A673 (cell line): ENCODE results near the gene MRPL52.

Source experiments
- EZH2 ChIP-seq: fragments of 200-600 bp; sonication (generic); IDR thresholded peaks from 2 replicates; pipeline ENCODE4 v1.6.1; 2017; ENCODE audit warnings: borderline replicate concordance, low read depth, mild to moderate bottlenecking, mixed read lengths, antibody characterized with exemption, low read length; ENCODE audit not compliant: poor library complexity, severe bottlenecking
- TF ChIP-seq, protein P1 (sequence below): fragments of 300-800, 200-600 bp; sonication (generic); conservative IDR thresholded peaks from 2 replicates; pipeline ENCODE4 v1.5.1; 2017; ENCODE audit warnings: low read depth, mild to moderate bottlenecking, antibody characterized with exemption, low read length, moderate library complexity, mixed read lengths

DNA sequence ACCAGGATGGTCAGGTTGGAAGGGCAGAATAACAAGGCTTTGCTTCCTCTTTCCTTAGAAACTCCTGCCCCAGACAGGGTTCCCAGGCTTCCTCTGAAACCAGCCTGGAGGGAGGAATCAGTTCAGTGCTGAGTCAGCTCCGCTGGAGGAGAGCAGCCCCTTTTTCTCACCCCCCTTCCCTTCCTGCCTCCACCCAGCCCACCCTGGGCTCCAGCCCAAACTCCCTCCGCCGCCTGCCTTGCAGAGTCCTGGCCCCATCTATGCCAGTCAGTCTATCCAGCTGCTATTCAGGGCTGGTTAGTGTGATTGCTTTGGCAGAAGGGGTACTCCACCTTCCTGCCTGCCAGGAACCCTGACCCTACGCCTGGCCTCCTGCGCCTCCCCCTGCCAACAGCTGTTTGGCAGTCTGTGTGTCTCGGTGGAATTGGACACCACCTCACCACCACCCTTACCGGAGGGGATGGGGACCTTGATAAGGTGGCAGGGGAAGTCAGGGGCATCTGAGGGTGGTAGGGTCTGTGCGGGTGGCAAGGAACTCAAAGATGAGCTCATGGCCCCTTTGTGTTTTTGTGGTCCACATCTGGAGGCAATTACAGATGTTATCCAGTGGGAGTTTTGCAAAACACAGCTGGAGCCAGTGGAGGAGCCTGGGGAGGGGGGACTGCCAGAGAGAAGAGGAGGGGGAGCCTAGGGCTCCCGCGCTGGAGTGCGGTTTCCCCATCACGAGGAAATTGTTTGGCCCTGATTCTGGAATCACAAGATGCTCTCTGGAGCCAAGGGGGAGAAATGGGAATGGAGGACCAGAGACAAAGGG, 18.9 kb downstream of the MRPL52 start:
- TF ChIP-seq, protein P1, sequence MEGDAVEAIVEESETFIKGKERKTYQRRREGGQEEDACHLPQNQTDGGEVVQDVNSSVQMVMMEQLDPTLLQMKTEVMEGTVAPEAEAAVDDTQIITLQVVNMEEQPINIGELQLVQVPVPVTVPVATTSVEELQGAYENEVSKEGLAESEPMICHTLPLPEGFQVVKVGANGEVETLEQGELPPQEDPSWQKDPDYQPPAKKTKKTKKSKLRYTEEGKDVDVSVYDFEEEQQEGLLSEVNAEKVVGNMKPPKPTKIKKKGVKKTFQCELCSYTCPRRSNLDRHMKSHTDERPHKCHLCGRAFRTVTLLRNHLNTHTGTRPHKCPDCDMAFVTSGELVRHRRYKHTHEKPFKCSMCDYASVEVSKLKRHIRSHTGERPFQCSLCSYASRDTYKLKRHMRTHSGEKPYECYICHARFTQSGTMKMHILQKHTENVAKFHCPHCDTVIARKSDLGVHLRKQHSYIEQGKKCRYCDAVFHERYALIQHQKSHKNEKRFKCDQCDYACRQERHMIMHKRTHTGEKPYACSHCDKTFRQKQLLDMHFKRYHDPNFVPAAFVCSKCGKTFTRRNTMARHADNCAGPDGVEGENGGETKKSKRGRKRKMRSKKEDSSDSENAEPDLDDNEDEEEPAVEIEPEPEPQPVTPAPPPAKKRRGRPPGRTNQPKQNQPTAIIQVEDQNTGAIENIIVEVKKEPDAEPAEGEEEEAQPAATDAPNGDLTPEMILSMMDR, result no peak
- no peak for TF ChIP-seq EZH2
